WTC11 (cell line): ENCODE measurements around the gene CCHCR1.

ENCODE experiments used
- ELF4 ChIP-seq: sonication (generic); formaldehyde crosslinking; IDR thresholded peaks from 2 replicates; pipeline ENCODE4 v1.8.1; 2022; ENCODE audit warnings: low read depth, mild to moderate bottlenecking, moderate library complexity, missing genetic modification reagents
- NR2C2 ChIP-seq: sonication (generic); formaldehyde crosslinking; IDR thresholded peaks from 2 replicates; pipeline ENCODE4 v1.8.0; 2022; ENCODE audit warnings: mild to moderate bottlenecking, missing genetic modification reagents
- TF ChIP-seq, protein P1 (sequence below): fragments of 200-600 bp; IDR thresholded peaks from 2 replicates; pipeline ENCODE4 v1.8.0; 2022; ENCODE audit warnings: antibody characterized with exemption
- TF ChIP-seq, protein P2 (sequence below): sonication (generic); formaldehyde crosslinking; conservative IDR thresholded peaks from 2 replicates; pipeline ENCODE4 v1.8.1; 2023; ENCODE audit warnings: mild to moderate bottlenecking, low read depth, missing genetic modification reagents, moderate library complexity
- TF ChIP-seq, protein P3 (sequence below): sonication (generic); formaldehyde crosslinking; IDR thresholded peaks from 2 replicates; pipeline ENCODE4 v1.8.1; 2023; ENCODE audit warnings: mild to moderate bottlenecking, missing genetic modification reagents

DNA sequence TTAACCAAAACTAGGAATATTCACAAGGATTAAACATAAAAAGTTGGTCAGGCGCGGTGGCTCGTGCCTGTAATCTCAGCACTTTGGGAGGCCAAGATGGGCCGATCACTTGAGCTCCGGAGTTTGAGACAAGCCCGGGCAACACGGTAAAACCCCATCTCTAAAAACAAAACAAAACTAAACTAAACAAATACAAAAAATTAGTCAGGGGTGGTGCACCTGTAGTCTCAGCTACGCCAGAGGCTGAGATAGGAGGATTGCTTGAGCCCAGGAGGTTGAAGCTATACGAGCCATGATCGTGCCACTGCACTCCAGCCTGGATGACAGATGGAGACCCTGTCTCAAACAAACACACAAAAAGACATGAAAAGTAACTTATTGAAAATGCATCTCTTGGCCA, 21.9 kb downstream of the CCHCR1 start:
- TF ChIP-seq, protein P1, sequence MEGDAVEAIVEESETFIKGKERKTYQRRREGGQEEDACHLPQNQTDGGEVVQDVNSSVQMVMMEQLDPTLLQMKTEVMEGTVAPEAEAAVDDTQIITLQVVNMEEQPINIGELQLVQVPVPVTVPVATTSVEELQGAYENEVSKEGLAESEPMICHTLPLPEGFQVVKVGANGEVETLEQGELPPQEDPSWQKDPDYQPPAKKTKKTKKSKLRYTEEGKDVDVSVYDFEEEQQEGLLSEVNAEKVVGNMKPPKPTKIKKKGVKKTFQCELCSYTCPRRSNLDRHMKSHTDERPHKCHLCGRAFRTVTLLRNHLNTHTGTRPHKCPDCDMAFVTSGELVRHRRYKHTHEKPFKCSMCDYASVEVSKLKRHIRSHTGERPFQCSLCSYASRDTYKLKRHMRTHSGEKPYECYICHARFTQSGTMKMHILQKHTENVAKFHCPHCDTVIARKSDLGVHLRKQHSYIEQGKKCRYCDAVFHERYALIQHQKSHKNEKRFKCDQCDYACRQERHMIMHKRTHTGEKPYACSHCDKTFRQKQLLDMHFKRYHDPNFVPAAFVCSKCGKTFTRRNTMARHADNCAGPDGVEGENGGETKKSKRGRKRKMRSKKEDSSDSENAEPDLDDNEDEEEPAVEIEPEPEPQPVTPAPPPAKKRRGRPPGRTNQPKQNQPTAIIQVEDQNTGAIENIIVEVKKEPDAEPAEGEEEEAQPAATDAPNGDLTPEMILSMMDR = no peak
- no peak for TF ChIP-seq NR2C2 (CRISPR knock-in tag)
- TF ChIP-seq ELF4 (CRISPR knock-in tag) = no peak
- TF ChIP-seq, protein P2, sequence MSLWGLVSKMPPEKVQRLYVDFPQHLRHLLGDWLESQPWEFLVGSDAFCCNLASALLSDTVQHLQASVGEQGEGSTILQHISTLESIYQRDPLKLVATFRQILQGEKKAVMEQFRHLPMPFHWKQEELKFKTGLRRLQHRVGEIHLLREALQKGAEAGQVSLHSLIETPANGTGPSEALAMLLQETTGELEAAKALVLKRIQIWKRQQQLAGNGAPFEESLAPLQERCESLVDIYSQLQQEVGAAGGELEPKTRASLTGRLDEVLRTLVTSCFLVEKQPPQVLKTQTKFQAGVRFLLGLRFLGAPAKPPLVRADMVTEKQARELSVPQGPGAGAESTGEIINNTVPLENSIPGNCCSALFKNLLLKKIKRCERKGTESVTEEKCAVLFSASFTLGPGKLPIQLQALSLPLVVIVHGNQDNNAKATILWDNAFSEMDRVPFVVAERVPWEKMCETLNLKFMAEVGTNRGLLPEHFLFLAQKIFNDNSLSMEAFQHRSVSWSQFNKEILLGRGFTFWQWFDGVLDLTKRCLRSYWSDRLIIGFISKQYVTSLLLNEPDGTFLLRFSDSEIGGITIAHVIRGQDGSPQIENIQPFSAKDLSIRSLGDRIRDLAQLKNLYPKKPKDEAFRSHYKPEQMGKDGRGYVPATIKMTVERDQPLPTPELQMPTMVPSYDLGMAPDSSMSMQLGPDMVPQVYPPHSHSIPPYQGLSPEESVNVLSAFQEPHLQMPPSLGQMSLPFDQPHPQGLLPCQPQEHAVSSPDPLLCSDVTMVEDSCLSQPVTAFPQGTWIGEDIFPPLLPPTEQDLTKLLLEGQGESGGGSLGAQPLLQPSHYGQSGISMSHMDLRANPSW (CRISPR knock-in tag) = no peak
- TF ChIP-seq, protein P3, sequence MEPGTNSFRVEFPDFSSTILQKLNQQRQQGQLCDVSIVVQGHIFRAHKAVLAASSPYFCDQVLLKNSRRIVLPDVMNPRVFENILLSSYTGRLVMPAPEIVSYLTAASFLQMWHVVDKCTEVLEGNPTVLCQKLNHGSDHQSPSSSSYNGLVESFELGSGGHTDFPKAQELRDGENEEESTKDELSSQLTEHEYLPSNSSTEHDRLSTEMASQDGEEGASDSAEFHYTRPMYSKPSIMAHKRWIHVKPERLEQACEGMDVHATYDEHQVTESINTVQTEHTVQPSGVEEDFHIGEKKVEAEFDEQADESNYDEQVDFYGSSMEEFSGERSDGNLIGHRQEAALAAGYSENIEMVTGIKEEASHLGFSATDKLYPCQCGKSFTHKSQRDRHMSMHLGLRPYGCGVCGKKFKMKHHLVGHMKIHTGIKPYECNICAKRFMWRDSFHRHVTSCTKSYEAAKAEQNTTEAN (CRISPR knock-in tag) = no peak
